ENCODE data around the gene ATP6V1B1.

DNA sequence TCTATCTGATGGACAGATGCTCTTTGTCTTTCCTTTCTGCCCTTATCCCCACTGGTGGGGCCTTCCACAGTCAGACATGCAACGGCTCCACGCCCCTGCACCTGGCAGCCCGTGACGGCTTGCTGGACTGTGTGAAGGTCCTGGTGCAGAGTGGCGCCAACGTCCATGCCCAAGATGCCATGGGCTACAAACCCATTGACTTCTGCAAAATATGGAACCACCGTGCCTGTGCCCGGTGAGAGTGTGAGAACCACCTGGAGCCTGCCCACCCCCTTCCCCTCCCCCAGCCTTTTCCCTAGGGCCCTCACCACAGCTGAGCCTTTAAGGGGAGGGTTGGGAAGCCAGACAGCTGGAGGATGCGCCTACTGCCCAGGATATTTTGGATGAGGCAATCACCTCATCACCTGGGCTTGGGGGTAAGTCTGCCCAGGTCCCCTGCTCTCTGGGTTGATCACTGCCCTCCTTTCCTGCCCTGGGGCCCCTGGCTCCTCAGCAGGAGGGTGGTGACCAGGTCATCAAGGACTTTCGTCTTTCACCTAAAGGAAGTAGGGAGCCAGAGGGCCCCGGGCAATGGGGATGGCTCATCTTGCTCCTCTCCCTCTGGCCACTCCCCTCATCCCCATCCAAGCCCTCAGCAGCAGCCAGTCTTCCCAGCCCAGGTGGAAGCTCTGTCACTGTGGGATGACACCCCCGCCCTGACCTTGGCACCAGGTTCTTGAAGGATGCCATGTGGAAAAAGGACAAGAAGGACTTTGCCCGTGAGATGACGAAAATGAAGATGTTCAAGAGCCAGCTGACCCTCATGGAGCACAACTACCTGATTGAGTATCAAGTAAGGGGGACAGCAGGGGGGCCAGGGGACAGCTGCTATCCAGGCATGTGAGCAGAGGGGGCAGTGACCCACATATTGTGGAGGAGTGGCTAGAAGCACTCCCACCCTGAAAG is 46.4 kb downstream of the ATP6V1B1 start:
- TF ChIP-seq, protein P1, sequence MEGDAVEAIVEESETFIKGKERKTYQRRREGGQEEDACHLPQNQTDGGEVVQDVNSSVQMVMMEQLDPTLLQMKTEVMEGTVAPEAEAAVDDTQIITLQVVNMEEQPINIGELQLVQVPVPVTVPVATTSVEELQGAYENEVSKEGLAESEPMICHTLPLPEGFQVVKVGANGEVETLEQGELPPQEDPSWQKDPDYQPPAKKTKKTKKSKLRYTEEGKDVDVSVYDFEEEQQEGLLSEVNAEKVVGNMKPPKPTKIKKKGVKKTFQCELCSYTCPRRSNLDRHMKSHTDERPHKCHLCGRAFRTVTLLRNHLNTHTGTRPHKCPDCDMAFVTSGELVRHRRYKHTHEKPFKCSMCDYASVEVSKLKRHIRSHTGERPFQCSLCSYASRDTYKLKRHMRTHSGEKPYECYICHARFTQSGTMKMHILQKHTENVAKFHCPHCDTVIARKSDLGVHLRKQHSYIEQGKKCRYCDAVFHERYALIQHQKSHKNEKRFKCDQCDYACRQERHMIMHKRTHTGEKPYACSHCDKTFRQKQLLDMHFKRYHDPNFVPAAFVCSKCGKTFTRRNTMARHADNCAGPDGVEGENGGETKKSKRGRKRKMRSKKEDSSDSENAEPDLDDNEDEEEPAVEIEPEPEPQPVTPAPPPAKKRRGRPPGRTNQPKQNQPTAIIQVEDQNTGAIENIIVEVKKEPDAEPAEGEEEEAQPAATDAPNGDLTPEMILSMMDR (IDR thresholded peaks at IDR 0.05; ENCODE audit: low read length): no peak
- no peak for TF ChIP-seq EZH2 (IDR thresholded peaks at IDR 0.05; ENCODE audit: borderline replicate concordance, low read length)

Measured in OCI-LY1 (cell line).